MM.1S (cell line): ENCODE results near the gene IFI44L.

Experiments used
- DNase-seq: peaks from one replicate; pipeline ENCODE4 v3.0.0-alpha.2; 2015
- H2AFZ ChIP-seq: fragments of 300-600 bp; sonication (generic); 2 replicates; pipeline ENCODE4 v1.6.0; 2016; ENCODE audit warnings: antibody characterized with exemption, low read length
- H3F3A ChIP-seq: fragments of 300-600 bp; sonication (generic); 2 replicates; pipeline ENCODE4 v1.6.1; 2016; ENCODE audit warnings: mild to moderate bottlenecking, antibody characterized with exemption, low read length, moderate library complexity, mixed read lengths; ENCODE audit not compliant: insufficient read depth
- H3K27ac ChIP-seq: fragments of 300-600 bp; sonication (generic); 2 replicates; pipeline ENCODE4 v1.5.1; 2016; ENCODE audit warnings: mild to moderate bottlenecking, low read length
- H3K27me3 ChIP-seq: fragments of 300-600 bp; sonication (generic); replicated peaks from 2 replicates; pipeline ENCODE4 v1.6.0; 2016; ENCODE audit warnings: low read length; ENCODE audit not compliant: insufficient read depth
- H3K36me3 ChIP-seq: fragments of 300-600 bp; sonication (generic); replicated peaks from 2 replicates; pipeline ENCODE4 v1.6.1; 2016; ENCODE audit warnings: mild to moderate bottlenecking, low read length, mixed read lengths; ENCODE audit not compliant: insufficient read depth
- H3K4me1 ChIP-seq: fragments of 300-600 bp; sonication (generic); 2 replicates; pipeline ENCODE4 v1.6.1; 2016; ENCODE audit warnings: low read length, mixed read lengths
- H3K4me2 ChIP-seq: fragments of 300-600 bp; sonication (generic); 2 replicates; pipeline ENCODE4 v1.6.0; 2016; ENCODE audit warnings: low read depth, low read length
- H3K4me3 ChIP-seq: fragments of 300-600 bp; sonication (generic); 2 replicates; pipeline ENCODE4 v1.5.1; 2016; ENCODE audit warnings: low read length, mixed read lengths
- H3K79me2 ChIP-seq: fragments of 300-600 bp; sonication (generic); 2 replicates; pipeline ENCODE4 v1.6.1; 2016; ENCODE audit warnings: mixed run types, low read length, mixed read lengths
- H3K9ac ChIP-seq: fragments of 300-600 bp; sonication (generic); 2 replicates; pipeline ENCODE4 v1.6.1; 2016; ENCODE audit warnings: low read length, mixed read lengths
- H3K9me2 ChIP-seq: fragments of 300-600 bp; sonication (generic); replicated peaks from 2 replicates; pipeline ENCODE4 v1.6.1; 2016; ENCODE audit warnings: mild to moderate bottlenecking, low read length, mixed read lengths; ENCODE audit not compliant: insufficient read depth
- H3K9me3 ChIP-seq: fragments of 300-600 bp; sonication (generic); replicated peaks from 2 replicates; pipeline ENCODE4 v1.6.1; 2016; ENCODE audit warnings: mild to moderate bottlenecking, low read length, mixed read lengths; ENCODE audit not compliant: insufficient read depth
- H4K20me1 ChIP-seq: fragments of 300-600 bp; sonication (generic); 2 replicates; pipeline ENCODE4 v1.6.1; 2016; ENCODE audit warnings: mild to moderate bottlenecking, low read length, moderate library complexity, mixed read lengths; ENCODE audit not compliant: insufficient read depth
- EZH2 ChIP-seq: fragments of 300-600 bp; sonication (generic); optimal IDR thresholded peaks from 2 replicates; pipeline ENCODE3; 2017; ENCODE audit warnings: low read depth, mild to moderate bottlenecking, antibody characterized with exemption, low read length, mixed read lengths
- EZH2phosphoT487 ChIP-seq: fragments of 300-600 bp; sonication (generic); IDR thresholded peaks from 2 replicates; pipeline ENCODE4 v1.6.1; 2018; ENCODE audit warnings: antibody characterized with exemption, low read length
- TF ChIP-seq, protein P1 (sequence below): fragments of 300-600 bp; sonication (generic); IDR thresholded peaks from 2 replicates; pipeline ENCODE4 v1.5.1; 2016; ENCODE audit warnings: antibody characterized with exemption, low read length, mixed read lengths

IFI44L gene

DNA sequence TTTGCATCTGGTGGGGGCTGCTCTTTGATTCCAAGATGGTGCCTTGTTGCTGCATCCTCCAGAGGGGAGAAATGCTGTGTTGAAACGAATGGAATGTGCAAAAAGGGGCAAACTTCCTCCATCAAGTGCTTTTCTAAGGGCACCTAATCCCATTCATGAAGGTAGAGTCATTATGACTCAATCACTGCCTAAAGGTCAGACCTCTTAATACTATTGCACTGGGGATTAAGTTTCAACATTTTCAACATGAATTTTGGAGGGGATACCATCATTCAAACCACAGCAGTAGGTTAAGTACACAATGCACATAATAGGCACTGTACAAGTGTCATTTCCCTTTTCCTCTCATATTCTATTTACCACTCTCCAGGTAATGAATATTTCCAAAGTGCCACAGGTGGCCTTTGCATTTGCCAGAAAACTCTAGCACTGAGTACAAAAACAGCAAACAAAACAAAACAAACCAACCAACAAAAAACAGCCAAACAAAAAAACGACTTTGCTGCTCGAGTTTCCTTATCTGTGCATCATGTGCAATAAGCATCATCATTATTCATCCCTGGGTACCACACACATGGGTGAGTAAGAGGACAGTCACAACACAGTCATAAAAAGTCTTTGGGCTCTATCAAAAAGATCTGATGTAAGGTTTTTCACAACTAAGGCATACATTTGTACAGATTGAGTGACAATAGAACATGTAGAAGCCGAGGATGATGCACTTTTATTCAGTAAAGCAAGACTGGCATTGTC lies 71.9 kb downstream of the IFI44L start:
- Histone ChIP-seq H3K79me2 (no peaks in the 10 kb centered on the region), H3K27me3 (no peaks in the 10 kb centered on the region), H4K20me1 (no peaks in the 10 kb centered on the region), H3K9me2 (no peaks in the 10 kb centered on the region), H3K4me1 (no peaks in the 10 kb centered on the region), H3K4me2 (no peak overlapping the region), H3F3A (no peaks in the 10 kb centered on the region), H3K4me3 (no peak overlapping the region), H3K9ac (no peak overlapping the region), H3K36me3 (no peaks in the 10 kb centered on the region), H2AFZ (no peak overlapping the region), H3K9me3 (no peaks in the 10 kb centered on the region), H3K27ac (no peak overlapping the region)
- no peak for DNase-seq
- TF ChIP-seq EZH2phosphoT487 (no peak), EZH2 (no peak)
- TF ChIP-seq, protein P1, sequence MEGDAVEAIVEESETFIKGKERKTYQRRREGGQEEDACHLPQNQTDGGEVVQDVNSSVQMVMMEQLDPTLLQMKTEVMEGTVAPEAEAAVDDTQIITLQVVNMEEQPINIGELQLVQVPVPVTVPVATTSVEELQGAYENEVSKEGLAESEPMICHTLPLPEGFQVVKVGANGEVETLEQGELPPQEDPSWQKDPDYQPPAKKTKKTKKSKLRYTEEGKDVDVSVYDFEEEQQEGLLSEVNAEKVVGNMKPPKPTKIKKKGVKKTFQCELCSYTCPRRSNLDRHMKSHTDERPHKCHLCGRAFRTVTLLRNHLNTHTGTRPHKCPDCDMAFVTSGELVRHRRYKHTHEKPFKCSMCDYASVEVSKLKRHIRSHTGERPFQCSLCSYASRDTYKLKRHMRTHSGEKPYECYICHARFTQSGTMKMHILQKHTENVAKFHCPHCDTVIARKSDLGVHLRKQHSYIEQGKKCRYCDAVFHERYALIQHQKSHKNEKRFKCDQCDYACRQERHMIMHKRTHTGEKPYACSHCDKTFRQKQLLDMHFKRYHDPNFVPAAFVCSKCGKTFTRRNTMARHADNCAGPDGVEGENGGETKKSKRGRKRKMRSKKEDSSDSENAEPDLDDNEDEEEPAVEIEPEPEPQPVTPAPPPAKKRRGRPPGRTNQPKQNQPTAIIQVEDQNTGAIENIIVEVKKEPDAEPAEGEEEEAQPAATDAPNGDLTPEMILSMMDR = no peak
